Activated CD8-positive, alpha-beta T cell treated with anti-CD3 and anti-CD28 coated beads, Interleukin-2, amount 10 ng/mL, durations not matched to agents 7 days and 5 days (primary cell): ENCODE results near the gene VPS13C. TPM values are rescaled to one million over a fixed set of nuclear protein-coding genes. Genes with fewer than 3 reads are reported as not detected.

Experiments
- ATAC-seq: fragments of 150-1000 bp; cut with Tn5 transposase; one replicate; pipeline ENCODE4 v1.10.0; 2021; ENCODE audit warnings: moderate library complexity
- CTCF ChIA-PET: fragments of 350-600 bp; sonication (Branson Sonifier 250); formaldehyde crosslinking; loops from one replicate; lab custom pipeline; 2021; ENCODE audit warnings: antibody characterized with exemption; lab: Charles Lee
- POLR2A ChIA-PET: fragments of 350-600 bp; sonication (Branson Sonifier 250); formaldehyde crosslinking; loops from one replicate; lab custom pipeline; 2021; ENCODE audit warnings: antibody characterized with exemption; lab: Charles Lee
- DNase-seq: peaks from one replicate; pipeline ENCODE4 v3.0.0-alpha.2; 2020
- H3K27ac Mint-ChIP-seq: one replicate; pipeline ENCODE4 v1.8.0; 2021; ENCODE audit warnings: mild to moderate bottlenecking, mixed read lengths
- H3K27me3 Mint-ChIP-seq: one replicate; pipeline ENCODE4 v1.8.0; 2021; ENCODE audit warnings: low read depth, mixed read lengths
- H3K36me3 Mint-ChIP-seq: one replicate; pipeline ENCODE4 v1.8.0; 2021; ENCODE audit warnings: low read depth, mixed read lengths
- H3K4me1 Mint-ChIP-seq: one replicate; pipeline ENCODE4 v1.8.0; 2021; ENCODE audit warnings: low read depth, mixed read lengths
- H3K4me3 Mint-ChIP-seq: one replicate; pipeline ENCODE4 v1.8.0; 2021; ENCODE audit warnings: mild to moderate bottlenecking, mixed read lengths
- H3K9me3 Mint-ChIP-seq: one replicate; pipeline ENCODE4 v1.8.0; 2022; ENCODE audit warnings: mixed read lengths; ENCODE audit not compliant: insufficient read depth
- total RNA-seq, 2 experiments: library from RNA; stranded (reverse); gene quantifications; one replicate each; pipeline ENCODE4 v1.2.3, GENCODE V29; 2021

Gene VPS13C
- total RNA-seq, 2 experiments from 2014 or later = 58.3 to 64.7 TPM

DNA sequence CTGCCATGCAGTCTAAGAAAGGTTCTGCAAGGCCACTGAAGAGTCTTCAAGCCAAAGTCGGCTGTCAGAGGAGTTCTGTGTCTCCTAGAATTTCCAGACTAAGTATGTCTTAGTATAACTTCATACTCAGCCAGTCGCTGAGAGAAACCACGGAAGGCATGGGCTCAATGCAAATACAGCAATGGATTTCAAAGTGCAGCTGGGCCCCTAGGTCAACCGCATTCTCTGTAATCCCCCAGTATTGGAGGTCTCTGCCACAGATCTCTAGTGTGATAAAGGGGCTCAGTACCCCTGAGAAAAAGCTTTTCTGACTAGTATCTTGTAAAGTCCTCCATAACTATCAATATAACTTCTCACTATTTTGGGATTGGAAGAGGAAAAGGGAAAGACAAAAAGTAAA is 208.3 kb downstream of the VPS13C start:
- DNase-seq = no peak
- POLR2A ChIA-PET = no interaction called here
- Mint-ChIP-seq H3K4me3 (no peak overlapping the region), H3K4me1 (no peaks in the 10 kb centered on the region), H3K27me3 (no peaks in the 10 kb centered on the region), H3K36me3 (peaks cover 20% of the 10 kb centered on the region), H3K9me3 (no peaks in the 10 kb centered on the region), H3K27ac (no peak overlapping the region)
- ATAC-seq = no peak
- CTCF ChIA-PET = interaction anchor here (1.0 kb wide), 1 partner anchor 18 kb away, joined by 5 read pairs; no protein-coding TSS in a partner anchor

GRCh38 chr15:61849447-61849846 is 210.8 kb downstream of the VPS13C start:
- ChIA-PET CTCF (no interaction called here), POLR2A (no interaction called here)
- no peak for DNase-seq
- ATAC-seq = no peak
- H3K4me1 Mint-ChIP-seq = no peaks in the 10 kb centered on the region
- no peak overlapping the region for H3K27ac Mint-ChIP-seq
- H3K27me3 Mint-ChIP-seq = peaks cover 5% of the 10 kb centered on the region
- no peak overlapping the region for H3K4me3 Mint-ChIP-seq
- H3K9me3 Mint-ChIP-seq = no peaks in the 10 kb centered on the region
- H3K36me3 Mint-ChIP-seq = peaks cover 16% of the 10 kb centered on the region

GRCh38 chr15:61841466-61841865 is 218.8 kb downstream of the VPS13C start:
- H3K4me3 Mint-ChIP-seq = no peak overlapping the region
- H3K27me3 Mint-ChIP-seq = peaks cover 13% of the 10 kb centered on the region
- DNase-seq = no peak
- no peaks in the 10 kb centered on the region for H3K36me3 Mint-ChIP-seq
- no peak for ATAC-seq
- H3K9me3 Mint-ChIP-seq = no peaks in the 10 kb centered on the region
- no peak overlapping the region for H3K27ac Mint-ChIP-seq
- no peaks in the 10 kb centered on the region for H3K4me1 Mint-ChIP-seq
- ChIA-PET POLR2A (interaction anchor here (0.9 kb wide), 1 partner anchor 219 kb away, joined by 3 read pairs; the partner anchor contains the start of gene VPS13C), CTCF (interaction anchor here (1.5 kb wide), 1 partner anchor 9 kb away, joined by 4 read pairs; no protein-coding TSS in a partner anchor)

- Mint-ChIP-seq H3K9me3 (no peaks in the 10 kb centered on the region), H3K4me1 (no peaks in the 10 kb centered on the region), H3K27me3 (peaks cover 8% of the 10 kb centered on the region), H3K36me3 (no peaks in the 10 kb centered on the region), H3K27ac (no peak overlapping the region), H3K4me3 (no peak overlapping the region)
- ATAC-seq (no peak), DNase-seq (no peak)
- CTCF ChIA-PET = interaction anchor here (1.5 kb wide), 1 partner anchor 645 kb away, joined by 3 read pairs; no protein-coding TSS in a partner anchor
- POLR2A ChIA-PET = no interaction called here
Measured at GRCh38 chr15:61840090-61840489, 220.2 kb downstream of the VPS13C start.

- Mint-ChIP-seq H3K36me3 (no peaks in the 10 kb centered on the region), H3K27me3 (peaks cover 8% of the 10 kb centered on the region), H3K9me3 (no peaks in the 10 kb centered on the region), H3K4me3 (no peak overlapping the region), H3K4me1 (no peaks in the 10 kb centered on the region), H3K27ac (no peak overlapping the region)
- CTCF ChIA-PET = interaction anchor here (1.5 kb wide), 1 partner anchor 644 kb away, joined by 3 read pairs; no protein-coding TSS in a partner anchor
- no peak for ATAC-seq
- no peak for DNase-seq
- POLR2A ChIA-PET = no interaction called here
Measured at GRCh38 chr15:61839546-61839945, 220.7 kb downstream of the VPS13C start.

DNA sequence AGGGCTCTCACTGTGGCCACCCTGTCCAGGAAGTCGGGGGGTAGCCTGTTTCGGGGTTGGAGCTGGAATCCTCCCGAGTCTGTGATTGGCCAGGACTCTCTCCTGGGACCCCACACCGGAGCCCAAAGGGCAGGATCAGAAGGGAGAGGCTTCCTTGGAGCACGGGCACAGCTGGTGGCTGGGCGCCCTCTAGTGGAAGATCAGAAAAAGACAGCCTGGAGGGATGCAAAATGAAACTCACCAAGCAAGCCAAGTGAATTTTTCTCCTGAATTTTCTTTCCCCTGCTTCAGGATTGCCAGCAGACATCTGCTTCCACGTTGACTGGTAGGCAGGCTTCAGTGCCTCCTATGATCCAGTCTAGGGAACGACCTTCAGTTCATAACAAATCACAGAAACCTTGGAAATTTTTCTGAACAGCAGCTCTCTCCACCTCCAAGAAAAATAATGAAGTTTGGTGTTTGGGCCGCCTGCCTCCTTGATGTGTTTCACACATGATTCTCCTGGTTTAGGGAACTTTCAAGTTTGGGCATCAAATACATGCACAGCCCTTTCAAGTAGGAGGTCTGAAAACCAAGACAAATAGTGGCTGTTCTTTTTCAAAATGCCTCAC is 224.6 kb downstream of the VPS13C start:
- CTCF ChIA-PET = interaction anchor here (0.7 to 3.2 kb wide), 19 partner anchors 10 to 1249 kb away, joined by 3 to 36 read pairs (median 5); partner anchors contain the start of gene VPS13C
- peaks cover 13% of the 10 kb centered on the region for H3K27me3 Mint-ChIP-seq
- no peaks in the 10 kb centered on the region for H3K9me3 Mint-ChIP-seq

GRCh38 chr15:61835029-61835428 is 225.2 kb downstream of the VPS13C start:
- H3K27me3 Mint-ChIP-seq = peaks cover 13% of the 10 kb centered on the region
- ChIA-PET POLR2A (no interaction called here), CTCF (interaction anchor here (0.7 to 3.2 kb wide), 21 partner anchors 10 to 1248 kb away, joined by 3 to 36 read pairs (median 5); partner anchors contain the start of gene VPS13C)
- H3K36me3 Mint-ChIP-seq = no peaks in the 10 kb centered on the region
- peaks cover 15% of the 10 kb centered on the region for H3K4me1 Mint-ChIP-seq
- no peak overlapping the region for H3K4me3 Mint-ChIP-seq
- ATAC-seq (no peak), DNase-seq (no peak)
- no peak overlapping the region for H3K27ac Mint-ChIP-seq
- no peaks in the 10 kb centered on the region for H3K9me3 Mint-ChIP-seq

More for the DNA sequence above, 224.6 kb downstream of the VPS13C start:
- Mint-ChIP-seq H3K4me1 (peaks cover 12% of the 10 kb centered on the region), H3K27ac (no peak overlapping the region), H3K36me3 (no peaks in the 10 kb centered on the region), H3K4me3 (no peak overlapping the region)
- POLR2A ChIA-PET = no interaction called here
- peak; percentile 66 for DNase-seq
- no peak for ATAC-seq

DNA sequence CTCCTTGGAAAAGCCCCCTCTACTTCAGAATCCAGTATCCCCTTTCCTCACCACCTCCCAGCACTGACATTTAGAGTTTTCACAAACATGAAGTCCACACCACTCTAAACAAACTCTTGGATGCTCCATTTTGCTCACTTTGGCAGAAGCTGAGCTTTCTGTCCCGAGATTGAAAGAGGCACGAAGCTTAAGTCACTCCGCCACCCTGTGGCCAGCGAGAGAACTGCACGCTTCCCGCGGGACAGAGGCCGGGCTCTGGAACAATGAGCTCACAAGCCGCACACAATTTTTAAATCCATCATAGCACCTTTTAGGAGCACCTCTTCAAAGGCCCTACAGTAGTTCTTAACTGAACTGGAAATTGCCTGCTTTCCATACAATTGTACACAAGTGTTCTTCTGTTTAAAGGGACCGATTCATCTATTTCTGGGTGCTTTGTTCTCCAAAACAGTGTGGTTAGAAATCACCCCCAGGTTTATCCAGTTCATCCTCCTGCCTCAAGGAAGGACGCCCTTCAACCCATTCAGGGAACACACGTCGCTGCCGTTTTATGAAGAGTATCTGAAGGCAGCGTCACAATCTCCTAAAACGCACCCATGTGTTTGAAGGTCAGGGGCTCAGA is 226.1 kb downstream of the VPS13C start:
- H3K4me3 Mint-ChIP-seq = no peak overlapping the region
- peaks cover 15% of the 10 kb centered on the region for H3K4me1 Mint-ChIP-seq
- H3K36me3 Mint-ChIP-seq = no peaks in the 10 kb centered on the region
- H3K9me3 Mint-ChIP-seq = no peaks in the 10 kb centered on the region
- H3K27ac Mint-ChIP-seq = no peak overlapping the region
- POLR2A ChIA-PET = no interaction called here
- CTCF ChIA-PET = interaction anchor here (0.6 to 3.2 kb wide), 56 partner anchors 8 to 1475 kb away, joined by 3 to 36 read pairs (median 4); no protein-coding TSS in a partner anchor
- ATAC-seq = peak; percentile 77
- H3K27me3 Mint-ChIP-seq = peaks cover 13% of the 10 kb centered on the region
- peak; percentile 75 for DNase-seq

DNA sequence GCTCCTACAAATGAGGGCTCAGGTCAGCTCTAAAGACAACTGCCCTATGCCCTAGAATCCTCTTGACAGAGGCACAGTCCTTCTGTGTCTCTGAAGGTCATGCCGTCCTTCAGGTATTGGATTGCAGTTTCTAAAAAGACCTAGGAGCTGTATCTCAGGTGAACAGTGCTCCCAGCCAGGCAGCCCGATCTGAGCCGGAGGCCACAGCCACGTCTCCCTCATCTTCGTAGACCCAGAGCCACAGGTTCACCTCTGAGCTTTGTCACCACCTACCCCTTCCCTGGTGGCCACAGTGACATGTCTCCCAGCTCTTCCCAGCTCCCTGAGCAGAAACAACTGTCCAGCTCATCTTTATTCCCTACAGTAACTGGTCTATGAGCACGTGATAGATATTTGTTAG is 228.0 kb downstream of the VPS13C start:
- Mint-ChIP-seq H3K4me3 (no peak overlapping the region), H3K27me3 (peaks cover 11% of the 10 kb centered on the region), H3K27ac (no peak overlapping the region), H3K9me3 (no peaks in the 10 kb centered on the region), H3K36me3 (no peaks in the 10 kb centered on the region), H3K4me1 (peaks cover 15% of the 10 kb centered on the region)
- ATAC-seq = no peak
- ChIA-PET CTCF (interaction anchor here (1.2 to 3.1 kb wide), 4 partner anchors 9 to 666 kb away, joined by 3 to 28 read pairs (median 4); no protein-coding TSS in a partner anchor), POLR2A (no interaction called here)
- DNase-seq = no peak

DNA sequence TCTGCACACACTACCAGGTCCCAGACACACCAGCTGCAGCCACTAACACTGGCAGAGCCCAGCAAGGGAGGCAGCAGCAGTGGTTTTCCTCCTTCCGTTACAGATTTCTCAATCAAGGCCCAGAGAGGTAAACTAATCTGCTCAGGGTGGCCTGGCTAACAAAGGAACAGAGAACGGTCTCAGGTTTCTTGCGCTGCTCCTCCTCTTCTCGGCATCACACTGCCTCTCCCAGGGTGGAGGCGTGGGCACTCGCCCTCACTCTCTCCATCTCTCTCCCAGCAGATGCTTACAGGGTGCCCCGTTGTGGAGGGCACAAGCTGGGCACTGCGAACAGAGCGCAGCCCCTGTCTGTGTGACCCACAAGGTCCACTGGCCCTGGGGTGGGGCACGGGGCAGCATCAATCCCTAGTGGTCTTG is 228.7 kb downstream of the VPS13C start:
- CTCF ChIA-PET = interaction anchor here (1.4 to 3.1 kb wide), 3 partner anchors 9 to 665 kb away, joined by 3 to 28 read pairs (median 5); no protein-coding TSS in a partner anchor
- POLR2A ChIA-PET = no interaction called here
- Mint-ChIP-seq H3K36me3 (no peaks in the 10 kb centered on the region), H3K27ac (no peak overlapping the region), H3K4me3 (no peak overlapping the region), H3K27me3 (peaks cover 11% of the 10 kb centered on the region), H3K9me3 (no peaks in the 10 kb centered on the region), H3K4me1 (peaks cover 15% of the 10 kb centered on the region)
- no peak for DNase-seq
- no peak for ATAC-seq

GRCh38 chr15:61830536-61831330 is 229.5 kb downstream of the VPS13C start:
- no peak overlapping the region for H3K4me3 Mint-ChIP-seq
- POLR2A ChIA-PET = no interaction called here
- H3K27ac Mint-ChIP-seq = no peak overlapping the region
- no peaks in the 10 kb centered on the region for H3K36me3 Mint-ChIP-seq
- no peaks in the 10 kb centered on the region for H3K9me3 Mint-ChIP-seq
- H3K27me3 Mint-ChIP-seq = peaks cover 12% of the 10 kb centered on the region
- DNase-seq = no peak
- CTCF ChIA-PET = interaction anchor here (1.4 kb wide), 1 partner anchor 99 kb away, joined by 3 read pairs; no protein-coding TSS in a partner anchor
- H3K4me1 Mint-ChIP-seq = peaks cover 15% of the 10 kb centered on the region
- ATAC-seq = no peak
